Smooth muscle cell (in vitro differentiated cells): ENCODE measurements around the gene JARID2. TPM values are rescaled to one million over a fixed set of nuclear protein-coding genes. Genes with fewer than 3 reads are reported as not detected.

Experiments used
- DNase-seq: peaks from one replicate; lab custom pipeline; 2025; ENCODE audit not compliant: unreplicated experiment; lab: John Stamatoyannopoulos, UW
- H2AFZ ChIP-seq: fragments of 200-600 bp; sonication (generic); 2 replicates; pipeline ENCODE4 v1.6.0; 2016; ENCODE audit warnings: antibody characterized with exemption, low read depth, mild to moderate bottlenecking
- H3F3A ChIP-seq: fragments of 200-600 bp; sonication (generic); 2 replicates; pipeline ENCODE4 v1.6.0; 2017; ENCODE audit warnings: antibody characterized with exemption, low read depth
- H3K27ac ChIP-seq: fragments of 200-600 bp; sonication (generic); 2 replicates; pipeline ENCODE4 v1.5.1; 2016; ENCODE audit warnings: low read depth, mild to moderate bottlenecking
- H3K27me3 ChIP-seq: fragments of 200-600 bp; sonication (generic); 2 replicates; pipeline ENCODE4 v1.6.1; 2016; ENCODE audit warnings: low read depth, mild to moderate bottlenecking
- H3K36me3 ChIP-seq: fragments of 200-600 bp; sonication (generic); 2 replicates; pipeline ENCODE4 v1.5.1; 2016; ENCODE audit warnings: low read depth
- H3K4me1 ChIP-seq: fragments of 200-600 bp; sonication (generic); 2 replicates; pipeline ENCODE4 v1.5.1; 2016; ENCODE audit warnings: low read depth
- H3K4me2 ChIP-seq: fragments of 200-600 bp; sonication (generic); 2 replicates; pipeline ENCODE4 v1.6.0; 2016; ENCODE audit warnings: mild to moderate bottlenecking
- H3K4me3 ChIP-seq: fragments of 200-600 bp; sonication (generic); 2 replicates; pipeline ENCODE4 v1.5.1; 2016; ENCODE audit warnings: mild to moderate bottlenecking
- H3K79me2 ChIP-seq: fragments of 200-600 bp; sonication (generic); 2 replicates; pipeline ENCODE4 v1.6.0; 2016; ENCODE audit warnings: low read depth, mild to moderate bottlenecking
- H3K9ac ChIP-seq: fragments of 200-600 bp; sonication (generic); 2 replicates; pipeline ENCODE4 v1.6.0; 2016; ENCODE audit warnings: low read depth
- H3K9me3 ChIP-seq: fragments of 200-600 bp; sonication (generic); replicated peaks from 2 replicates; pipeline ENCODE4 v1.5.1; 2016; ENCODE audit warnings: low read depth
- H4K20me1 ChIP-seq: fragments of 200-600 bp; sonication (generic); 2 replicates; pipeline ENCODE4 v1.6.0; 2016; ENCODE audit warnings: low read depth
- WGBS: methylation state at CpG from one replicate; pipeline ENCODE4 v1.1.7; 2016; ENCODE audit warnings: low lambda C conversion rate; 5-methylcytosine and 5-hydroxymethylcytosine counted together
- polyA plus RNA-seq: library from polyadenylated mRNA; unstranded; fragments of >200 nt; fragmentation: Nextera tagmentation; extraction: Ambion mirVana; gene quantifications from 2 replicates; pipeline ENCODE4 v1.2.1, GENCODE V29; 2016
- total RNA-seq: library from RNA; depleted of rRNA; stranded (reverse); fragments of >200 nt; gene quantifications from 2 replicates; pipeline ENCODE4 v1.2.3, GENCODE V29; 2014
- TF ChIP-seq, protein P1 (sequence below): fragments of 200-600 bp; sonication (generic); IDR thresholded peaks from 2 replicates; pipeline ENCODE4 v1.5.1; 2017; ENCODE audit warnings: borderline replicate concordance, mild to moderate bottlenecking, antibody characterized with exemption; ENCODE audit not compliant: insufficient read depth, poor library complexity, severe bottlenecking

Gene JARID2
- total and polyA plus RNA-seq, 2 experiments from 2014 or later: 5.2 to 10.2 TPM

GRCh38 chr6:15473174-15473573 is 227.3 kb downstream of the JARID2 start:
- Histone ChIP-seq H3K9me3 (no peaks in the 10 kb centered on the region), H3K4me3 (no peak overlapping the region), H4K20me1 (peaks cover 43% of the 10 kb centered on the region), H3K79me2 (peaks cover 6% of the 10 kb centered on the region), H2AFZ (no peak overlapping the region), H3K27me3 (no peaks in the 10 kb centered on the region), H3F3A (no peaks in the 10 kb centered on the region), H3K4me1 (no peaks in the 10 kb centered on the region), H3K36me3 (no peaks in the 10 kb centered on the region), H3K9ac (no peak overlapping the region), H3K4me2 (no peak overlapping the region), H3K27ac (no peak overlapping the region)
- TF ChIP-seq, protein P1, sequence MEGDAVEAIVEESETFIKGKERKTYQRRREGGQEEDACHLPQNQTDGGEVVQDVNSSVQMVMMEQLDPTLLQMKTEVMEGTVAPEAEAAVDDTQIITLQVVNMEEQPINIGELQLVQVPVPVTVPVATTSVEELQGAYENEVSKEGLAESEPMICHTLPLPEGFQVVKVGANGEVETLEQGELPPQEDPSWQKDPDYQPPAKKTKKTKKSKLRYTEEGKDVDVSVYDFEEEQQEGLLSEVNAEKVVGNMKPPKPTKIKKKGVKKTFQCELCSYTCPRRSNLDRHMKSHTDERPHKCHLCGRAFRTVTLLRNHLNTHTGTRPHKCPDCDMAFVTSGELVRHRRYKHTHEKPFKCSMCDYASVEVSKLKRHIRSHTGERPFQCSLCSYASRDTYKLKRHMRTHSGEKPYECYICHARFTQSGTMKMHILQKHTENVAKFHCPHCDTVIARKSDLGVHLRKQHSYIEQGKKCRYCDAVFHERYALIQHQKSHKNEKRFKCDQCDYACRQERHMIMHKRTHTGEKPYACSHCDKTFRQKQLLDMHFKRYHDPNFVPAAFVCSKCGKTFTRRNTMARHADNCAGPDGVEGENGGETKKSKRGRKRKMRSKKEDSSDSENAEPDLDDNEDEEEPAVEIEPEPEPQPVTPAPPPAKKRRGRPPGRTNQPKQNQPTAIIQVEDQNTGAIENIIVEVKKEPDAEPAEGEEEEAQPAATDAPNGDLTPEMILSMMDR: no peak
- WGBS: 86% methylated on average over 7 of the region's 7 CpGs
- DNase-seq: no peak

- TF ChIP-seq, protein P1: no peak
- Histone ChIP-seq H3K27ac (no peak overlapping the region), H3K27me3 (no peaks in the 10 kb centered on the region), H3K4me2 (no peak overlapping the region), H3K9ac (no peak overlapping the region), H3K79me2 (peaks cover 6% of the 10 kb centered on the region), H3K4me1 (no peaks in the 10 kb centered on the region), H3K4me3 (no peak overlapping the region), H2AFZ (no peak overlapping the region), H3K9me3 (no peaks in the 10 kb centered on the region), H3K36me3 (no peaks in the 10 kb centered on the region), H3F3A (no peaks in the 10 kb centered on the region), H4K20me1 (peaks cover 49% of the 10 kb centered on the region)
- DNase-seq: no peak
- WGBS: 92% methylated on average over 6 of the region's 6 CpGs
Observed at GRCh38 chr6:15473741-15474161, 227.9 kb downstream of the JARID2 start.

GRCh38 chr6:15474196-15474595 is 228.3 kb downstream of the JARID2 start:
- H3K27me3 ChIP-seq: no peaks in the 10 kb centered on the region
- WGBS: 54% methylated on average over 2 of the region's 2 CpGs
- no peak for DNase-seq

GRCh38 chr6:15475261-15475660 is 229.4 kb downstream of the JARID2 start:
- Histone ChIP-seq H3K4me2 (no peak overlapping the region), H3K9me3 (no peaks in the 10 kb centered on the region), H3K4me1 (no peaks in the 10 kb centered on the region), H3K4me3 (no peak overlapping the region), H4K20me1 (peaks cover 64% of the 10 kb centered on the region), H3K36me3 (no peaks in the 10 kb centered on the region), H3K27me3 (no peaks in the 10 kb centered on the region), H3K9ac (no peak overlapping the region), H3K79me2 (peaks cover 11% of the 10 kb centered on the region), H3K27ac (no peak overlapping the region), H2AFZ (no peak overlapping the region), H3F3A (no peaks in the 10 kb centered on the region)
- 88% methylated on average over 6 of the region's 6 CpGs for WGBS
- DNase-seq: no peak
- TF ChIP-seq, protein P1: no peak

More at GRCh38 chr6:15474196-15474595, 228.3 kb downstream of the JARID2 start:
- no peaks in the 10 kb centered on the region for H3K9me3 ChIP-seq
- H3K4me3 ChIP-seq: no peak overlapping the region
- H3K79me2 ChIP-seq: peaks cover 8% of the 10 kb centered on the region
- TF ChIP-seq, protein P1: no peak
- no peak overlapping the region for H3K4me2 ChIP-seq
- no peaks in the 10 kb centered on the region for H3F3A ChIP-seq
- H3K9ac ChIP-seq: no peak overlapping the region
- no peaks in the 10 kb centered on the region for H3K36me3 ChIP-seq
- no peaks in the 10 kb centered on the region for H3K4me1 ChIP-seq
- no peak overlapping the region for H2AFZ ChIP-seq
- H4K20me1 ChIP-seq: peaks cover 54% of the 10 kb centered on the region
- no peak overlapping the region for H3K27ac ChIP-seq
